ENCODE data around the gene NSL1.

Gene NSL1

GRCh38 chr1:212701910-212702309 is 89.7 kb downstream of the NSL1 start:
- DNase-seq = no peak

GRCh38 chr1:212700892-212701819 is 90.4 kb downstream of the NSL1 start:
- no peak for DNase-seq

- no peak for DNase-seq
Measured at GRCh38 chr1:212700223-212700891, 91.2 kb downstream of the NSL1 start.

GRCh38 chr1:212699625-212700222 is 91.9 kb downstream of the NSL1 start, which contains the start of gene BATF3:
TSS of gene BATF3 (minus strand) at chr1:212699840. CDS start at chr1:212699762, 78 bp downstream.
- DNase-seq = no peak

- no peak for DNase-seq
Measured at GRCh38 chr1:212699104-212699624, 92.4 kb downstream of the NSL1 start.

- DNase-seq = no peak
Measured at GRCh38 chr1:212698467-212699103, 93.0 kb downstream of the NSL1 start.

- DNase-seq = no peak
Measured at GRCh38 chr1:212696721-212697331, 94.8 kb downstream of the NSL1 start.

- no peak for DNase-seq
Measured at GRCh38 chr1:212692774-212693644, 98.6 kb downstream of the NSL1 start.

GRCh38 chr1:212691561-212692071 is 100.0 kb downstream of the NSL1 start:
- no peak for DNase-seq

- DNase-seq = no peak
Measured at GRCh38 chr1:212690816-212691403, 100.7 kb downstream of the NSL1 start.

GRCh38 chr1:212689758-212690529 is 101.6 kb downstream of the NSL1 start:
- DNase-seq = no peak

- DNase-seq = no peak
Measured at GRCh38 chr1:212689196-212689725, 102.3 kb downstream of the NSL1 start.

GRCh38 chr1:212688341-212689047 is 103.1 kb downstream of the NSL1 start:
- no peak for DNase-seq

GRCh38 chr1:212687811-212688210 is 103.8 kb downstream of the NSL1 start:
- no peak for DNase-seq

- no peak for DNase-seq
Measured at GRCh38 chr1:212686591-212686990, 105.0 kb downstream of the NSL1 start.

- DNase-seq = no peak
Measured at GRCh38 chr1:212686069-212686468, 105.5 kb downstream of the NSL1 start.

GRCh38 chr1:212685429-212685828 is 106.1 kb downstream of the NSL1 start:
- no peak for DNase-seq

GRCh38 chr1:212684521-212685090 is 107.0 kb downstream of the NSL1 start:
- no peak for DNase-seq

- no peak for DNase-seq
Measured at GRCh38 chr1:212684076-212684475, 107.5 kb downstream of the NSL1 start.

All from NCI-H524 treated with DMSO at 0.1 percent for 48 hours (cell line).